Endothelial cell of umbilical vein (primary cell): ENCODE data around the gene INPP1. TPM values are rescaled to one million over a fixed set of nuclear protein-coding genes. Genes with fewer than 3 reads are reported as not detected.

ENCODE experiments used
- BruUV-seq: library from RNA; stranded (reverse); fragments of 400-500 nt; replicated peaks from 2 replicates; lab custom pipeline; 2021; lab: Mats Ljungman, UMichigan
- CTCF ChIA-PET: fragments of 300-600, 350-600 bp; sonication (Branson Sonifier 250); formaldehyde crosslinking; loops from one replicate; lab custom pipeline; 2021; ENCODE audit warnings: antibody characterized with exemption, inconsistent platforms; lab: Charles Lee
- POLR2A ChIA-PET: fragments of 300-600, 350-600 bp; sonication (Branson Sonifier 250); formaldehyde crosslinking; loops from one replicate; lab custom pipeline; 2021; ENCODE audit warnings: antibody characterized with exemption, inconsistent platforms; lab: Charles Lee
- DNase-seq: peaks from one replicate; pipeline ENCODE4 v3.0.0-alpha.2; 2011; ENCODE audit warnings: low read depth, low spot score
- FAIRE-seq: peaks from 2 replicates; lab custom pipeline; 2011; peaks lifted over from hg19 to GRCh38; lab: Jason Lieb, UNC
- H2AFZ ChIP-seq: 2 replicates; pipeline ENCODE4 v1.6.0; 2012; ENCODE audit warnings: low read depth, low read length, control low read depth, inconsistent platforms
- H3K27ac ChIP-seq: 2 replicates; pipeline ENCODE4 v1.5.1; 2011; ENCODE audit warnings: low read depth, mild to moderate bottlenecking, control low read depth, low read length, moderate library complexity; ENCODE audit not compliant: insufficient read depth
- H3K27me3 ChIP-seq, 2 experiments: 2 replicates each; pipeline versions ENCODE4 v1.6.0 to v1.6.1; 2011; ENCODE audit warnings: low read length in 2 of 2, mixed read lengths in 1 of 2; ENCODE audit not compliant: control insufficient read depth in 2 of 2, insufficient read depth in 2 of 2
- H3K36me3 ChIP-seq, 2 experiments: 2 replicates in 1 of 2; 3 replicates in 1 of 2; pipeline ENCODE4 v1.5.1; 2011; ENCODE audit warnings: low read length in 2 of 2, mild to moderate bottlenecking in 1 of 2, moderate library complexity in 1 of 2; ENCODE audit not compliant: control insufficient read depth in 2 of 2, insufficient read depth in 2 of 2; ENCODE audit errors: extremely low read depth in 1 of 2
- H3K4me1 ChIP-seq: 3 replicates; pipeline ENCODE4 v1.5.1; 2011; ENCODE audit warnings: mild to moderate bottlenecking, low read length; ENCODE audit not compliant: control insufficient read depth, insufficient read depth; ENCODE audit errors: extremely low read depth
- H3K4me2 ChIP-seq: 2 replicates; pipeline ENCODE4 v1.6.1; 2011; ENCODE audit warnings: low read length, control low read depth, mixed read lengths; ENCODE audit not compliant: insufficient read depth
- H3K4me3 ChIP-seq, 3 experiments: fragments of 200-600 bp in 1 of 3; sonication (generic), shearing (Covaris generic) in 1 of 3; replicated peaks in 1 of 3; 2 replicates each; pipeline ENCODE4 v1.5.1; 2011 to 2016; ENCODE audit warnings: control low read depth in 3 of 3, low read length in 3 of 3, mild to moderate bottlenecking in 2 of 3, inconsistent platforms in 1 of 3, low read depth in 1 of 3, moderate library complexity in 1 of 3; ENCODE audit not compliant: insufficient read depth in 1 of 3
- H3K79me2 ChIP-seq: 2 replicates; pipeline ENCODE4 v1.6.0; 2012; ENCODE audit warnings: low read length, inconsistent platforms; ENCODE audit not compliant: control insufficient read depth, insufficient read depth
- H3K9ac ChIP-seq: replicated peaks from 2 replicates; pipeline ENCODE3; 2011; ENCODE audit warnings: low read length, control low read depth; ENCODE audit not compliant: insufficient read depth; ENCODE audit errors: extremely low read depth
- H3K9me1 ChIP-seq: replicated peaks from 3 replicates; pipeline ENCODE4 v1.6.0; 2011; ENCODE audit warnings: mild to moderate bottlenecking, low read length; ENCODE audit not compliant: control insufficient read depth, insufficient read depth; ENCODE audit errors: extremely low read depth
- H3K9me3 ChIP-seq: replicated peaks from 2 replicates; pipeline ENCODE4 v1.5.1; 2012; ENCODE audit warnings: low read length, inconsistent platforms; ENCODE audit not compliant: control insufficient read depth, insufficient read depth
- H4K20me1 ChIP-seq: replicated peaks from 2 replicates; pipeline ENCODE3; 2011; ENCODE audit warnings: mild to moderate bottlenecking, low read length; ENCODE audit not compliant: control insufficient read depth, insufficient read depth; ENCODE audit errors: extremely low read depth
- CTCF ChIP-seq, 2 donors: IDR thresholded peaks; 1 replicate in 1 of 2; 2 replicates in 1 of 2; pipeline ENCODE4 v1.5.1; 2011; ENCODE audit warnings: low read length in 2 of 2, mild to moderate bottlenecking in 2 of 2, moderate library complexity in 2 of 2, control low read depth in 1 of 2, inconsistent platforms in 1 of 2, low read depth in 1 of 2; ENCODE audit not compliant: insufficient read depth in 1 of 2; ENCODE audit errors: extremely low read depth in 1 of 2
- EZH2 ChIP-seq: IDR thresholded peaks from 2 replicates; pipeline ENCODE4 v1.6.1; 2012; ENCODE audit warnings: borderline replicate concordance, low read depth, mild to moderate bottlenecking, moderate library complexity, low read length, inconsistent platforms; ENCODE audit not compliant: severe bottlenecking
- FOS ChIP-seq: IDR thresholded peaks from 2 replicates; pipeline ENCODE4 v1.6.1; 2011; ENCODE audit warnings: mild to moderate bottlenecking, low read length, moderate library complexity, borderline replicate concordance; ENCODE audit not compliant: insufficient read depth
- GATA2 ChIP-seq: IDR thresholded peaks from 2 replicates; pipeline ENCODE4 v1.7.0; 2011; ENCODE audit warnings: low read depth, mild to moderate bottlenecking, moderate library complexity, mixed read lengths, low read length; ENCODE audit not compliant: insufficient read length, insufficient read depth
- JUN ChIP-seq: IDR thresholded peaks from 2 replicates; pipeline ENCODE4 v1.6.1; 2011; ENCODE audit warnings: borderline replicate concordance, low read depth; ENCODE audit not compliant: insufficient read length, insufficient read depth
- MAX ChIP-seq: IDR thresholded peaks from 2 replicates; pipeline ENCODE4 v1.6.1; 2011; ENCODE audit not compliant: insufficient read depth, insufficient read length
- MYC ChIP-seq: IDR thresholded peaks from one replicate; pipeline ENCODE4 v1.6.1; 2011; ENCODE audit warnings: mild to moderate bottlenecking, low read depth, low read length
- POLR2A ChIP-seq: IDR thresholded peaks from 2 replicates; pipeline ENCODE4 v1.6.1; 2012; ENCODE audit warnings: low read depth, mild to moderate bottlenecking, control low read depth, low read length
- POLR2AphosphoS5 ChIP-seq: IDR thresholded peaks from 2 replicates; pipeline ENCODE4 v1.6.1; 2012; ENCODE audit warnings: low read depth, mild to moderate bottlenecking, control low read depth, low read length, moderate library complexity; ENCODE audit not compliant: insufficient read depth
- dilution Hi-C: fragments of 300-500 bp; cut with MboI; formaldehyde crosslinking; loops from one replicate; pipeline ENCODE4 v1.15.0; 2019; ENCODE audit warnings: low sequenced_read_pairs; ENCODE audit not compliant: extremely low pct_ligation_motif_present
- intact Hi-C: fragments of 100-400 bp; cut with micrococcal nuclease; formaldehyde crosslinking; loops from one replicate; pipeline ENCODE4 v1.10.0; 2022
- polyA plus RNA-seq, 4 experiments: library from polyadenylated mRNA; depleted of rRNA in 3 of 4; stranded (reverse) in 3 of 4; unstranded in 1 of 4; fragments of >200 nt; gene quantifications; 2 replicates each; pipeline versions ENCODE4 v1.2.1 to v1.2.3, GENCODE V29; 2011 to 2012; ENCODE audit warnings: missing spikeins in 1 of 4
- total RNA-seq: library from RNA; stranded (reverse); gene quantifications from 2 replicates; pipeline ENCODE4 v1.2.3, GENCODE V29; 2021

The INPP1 gene
- total and polyA plus RNA-seq, 2 donors (not counting 3 experiments of a cell fraction or from before 2014, with no cell fraction given), result 10.6 to 36.8 TPM

- peaks cover 7% of the 10 kb centered on the region for H3K4me1 ChIP-seq
- intact Hi-C loops, result no loop called here
- dilution Hi-C loops, result no loop called here
Measured at GRCh38 chr2:190417045-190417842, 73.9 kb downstream of the INPP1 start.

More at GRCh38 chr2:190417045-190417842, 73.9 kb downstream of the INPP1 start:
- DNase-seq (no peak), FAIRE-seq (no peak)
- H2AFZ ChIP-seq, result no peak overlapping the region
- no peaks in the 10 kb centered on the region for H3K36me3 ChIP-seq
- H4K20me1 ChIP-seq, result no peaks in the 10 kb centered on the region
- no peaks in the 10 kb centered on the region for H3K79me2 ChIP-seq
- no TSS peak for BruUV-seq
- ChIA-PET CTCF (no interaction called here), POLR2A (no interaction called here)
- no peaks in the 10 kb centered on the region for H3K9me1 ChIP-seq
- peaks cover 0 to 2% of the 10 kb centered on the region in 2 experiments for H3K27me3 ChIP-seq
- H3K4me2 ChIP-seq, result no peak overlapping the region
- TF ChIP-seq EZH2 (no peak), FOS (no peak), POLR2A (no peak), MAX (no peak), CTCF (IDR thresholded peaks at IDR 0.05; ENCODE audit: extremely low read depth in 1 of 2, insufficient read depth in 1 of 2, low read depth in 1 of 2, low read length in 2 of 2) (no peak), JUN (no peak), GATA2 (no peak), POLR2AphosphoS5 (no peak), MYC (no peak)
- H3K4me3 ChIP-seq, result no peak overlapping the region
- no peaks in the 10 kb centered on the region for H3K9me3 ChIP-seq
- H3K27ac ChIP-seq, result no peak overlapping the region
- H3K9ac ChIP-seq, result no peak overlapping the region
